HG03103 (cell line): ENCODE measurements around the gene THRA.

Experiments used
- ATAC-seq: cut with Tn5 transposase; IDR thresholded peaks from one replicate; pipeline ENCODE4 v1.9.1; 2021; ENCODE audit warnings: low read depth; ENCODE audit not compliant: unreplicated experiment

THRA gene

DNA sequence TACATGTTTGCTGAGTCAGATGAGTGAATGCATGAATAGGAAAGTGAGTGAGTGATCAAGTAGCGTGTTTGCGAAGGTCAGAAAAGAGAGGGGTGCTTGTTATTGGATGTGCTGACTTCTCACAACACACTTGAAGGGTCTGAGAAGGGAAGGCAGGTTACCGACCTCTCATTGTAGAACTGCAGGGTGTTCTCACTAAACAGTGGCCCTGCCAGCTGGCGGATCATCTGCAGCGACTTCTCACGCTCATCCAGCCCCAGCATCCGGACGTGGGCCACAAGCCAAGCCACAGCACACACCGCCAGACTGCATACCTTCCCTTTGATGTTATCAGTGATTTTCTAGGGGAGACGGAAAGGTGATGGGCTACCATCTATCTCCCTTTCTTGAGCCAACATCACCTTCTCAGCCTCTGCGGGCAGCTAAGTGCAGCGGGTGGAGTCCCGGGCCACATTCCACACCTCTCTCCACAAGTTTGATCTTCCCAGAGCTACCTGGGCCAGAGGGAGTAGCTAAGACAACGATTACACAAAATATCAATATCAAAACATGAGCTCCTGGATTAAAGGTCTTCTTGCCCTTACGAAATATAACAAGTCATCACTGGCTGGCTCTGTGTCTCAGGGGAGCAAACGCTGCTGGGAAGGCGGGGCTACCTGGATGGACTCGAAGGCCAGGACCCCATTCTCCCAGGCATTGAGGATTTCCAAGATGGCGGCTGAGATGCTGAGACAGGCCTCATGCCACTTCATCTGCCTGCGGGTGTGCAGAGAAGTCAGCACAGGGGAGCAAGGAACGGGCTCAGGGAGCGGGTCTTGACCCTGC is 36.6 kb upstream of the THRA start:
- ATAC-seq: no peak

DNA sequence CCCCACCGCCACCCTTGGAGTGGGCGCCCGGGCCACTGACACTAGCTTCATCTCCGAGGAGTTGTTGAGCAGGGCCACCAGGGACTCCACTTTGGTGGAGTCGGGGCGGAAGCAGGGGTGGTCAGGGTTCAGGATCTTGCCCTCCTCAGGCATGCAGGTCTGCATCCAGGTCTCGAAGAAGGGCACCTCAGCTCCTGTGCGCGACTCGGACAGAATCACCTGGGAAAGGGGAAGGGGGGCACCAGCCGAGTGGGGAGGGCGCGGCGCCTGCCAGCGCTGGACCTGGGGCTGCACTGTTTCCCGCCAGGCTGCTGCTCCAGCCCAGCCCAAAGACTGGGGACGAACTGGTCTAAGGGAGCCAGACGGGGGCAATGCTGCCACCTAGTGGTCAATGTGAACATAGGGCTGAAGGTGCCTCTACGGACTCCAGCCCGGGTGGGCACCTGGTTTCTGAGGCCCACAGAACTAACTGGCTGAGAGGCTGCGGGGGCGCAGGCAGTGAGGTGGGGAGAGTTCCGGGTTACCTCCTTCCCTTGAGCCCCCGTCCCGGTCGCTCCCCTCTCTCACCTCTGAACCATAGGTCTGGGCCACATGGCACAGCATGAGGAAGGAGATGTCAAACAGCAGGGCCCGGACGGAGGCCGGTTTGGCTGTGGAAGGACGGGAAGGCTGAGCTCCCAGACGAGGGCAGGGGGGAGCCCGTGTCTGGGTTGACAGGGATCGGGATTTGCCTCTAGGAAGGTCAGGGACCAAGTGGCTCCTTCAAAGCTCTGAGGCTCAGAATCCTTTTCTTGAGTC is 35.8 kb upstream of the THRA start:
- ATAC-seq: no peak

DNA sequence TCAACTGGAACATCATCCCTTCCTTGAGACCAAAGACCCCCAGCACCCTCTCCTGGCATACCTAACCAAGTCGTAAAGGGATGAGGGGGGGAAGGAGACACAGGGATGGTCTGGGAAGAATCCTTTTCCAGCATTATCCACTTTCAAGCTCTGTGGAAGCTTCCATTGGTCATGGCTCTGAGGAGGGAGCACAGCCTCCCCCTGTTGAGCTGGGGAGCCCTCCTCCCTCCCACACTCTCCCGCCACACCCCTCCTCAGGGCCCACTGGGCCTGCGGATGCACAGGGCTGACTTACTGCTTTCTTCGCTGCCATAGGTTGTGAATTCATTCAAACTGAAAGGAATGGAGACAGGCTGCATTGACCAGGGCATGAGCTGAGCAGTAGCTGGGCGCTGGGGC is 35.2 kb upstream of the THRA start:
- ATAC-seq: no peak

DNA sequence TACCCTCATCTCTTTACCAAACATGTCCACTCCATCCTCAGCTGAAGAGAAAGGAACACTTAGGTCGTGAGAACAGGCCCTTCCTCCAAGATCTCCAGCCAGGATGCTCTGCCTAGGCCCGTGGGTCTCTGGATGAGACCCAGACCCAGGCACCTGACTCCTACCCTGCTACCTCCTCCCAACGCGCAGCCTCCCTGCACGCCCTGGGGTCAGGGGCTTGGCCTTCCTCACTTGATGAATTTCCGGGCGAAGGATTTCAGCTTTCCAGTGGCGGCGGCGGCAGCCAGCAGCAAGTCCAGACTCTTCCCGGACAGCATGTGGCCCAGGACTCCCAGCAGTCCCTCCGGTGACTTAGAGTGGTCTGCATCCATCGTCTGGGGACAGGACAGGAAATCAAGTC is 34.2 kb upstream of the THRA start:
- ATAC-seq: no peak

DNA sequence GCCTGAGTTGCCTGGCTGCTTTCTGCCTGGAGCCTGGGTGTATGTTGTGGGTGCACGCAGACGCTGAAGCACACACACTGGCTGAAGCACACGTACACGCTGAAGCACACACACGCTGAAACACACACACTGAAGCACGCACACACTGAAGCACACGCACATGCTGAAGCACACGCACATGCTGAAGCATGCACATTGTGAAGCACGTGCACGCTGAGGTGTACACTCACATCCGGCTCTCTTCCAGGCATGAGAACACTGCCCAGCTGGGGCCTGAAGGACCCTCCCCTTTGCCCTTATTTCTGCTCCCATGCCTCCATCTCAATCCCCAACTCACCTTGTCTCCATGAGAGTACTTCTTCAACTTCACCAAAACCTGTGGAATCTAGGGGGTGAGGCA is 31.1 kb upstream of the THRA start:
- no peak for ATAC-seq

DNA sequence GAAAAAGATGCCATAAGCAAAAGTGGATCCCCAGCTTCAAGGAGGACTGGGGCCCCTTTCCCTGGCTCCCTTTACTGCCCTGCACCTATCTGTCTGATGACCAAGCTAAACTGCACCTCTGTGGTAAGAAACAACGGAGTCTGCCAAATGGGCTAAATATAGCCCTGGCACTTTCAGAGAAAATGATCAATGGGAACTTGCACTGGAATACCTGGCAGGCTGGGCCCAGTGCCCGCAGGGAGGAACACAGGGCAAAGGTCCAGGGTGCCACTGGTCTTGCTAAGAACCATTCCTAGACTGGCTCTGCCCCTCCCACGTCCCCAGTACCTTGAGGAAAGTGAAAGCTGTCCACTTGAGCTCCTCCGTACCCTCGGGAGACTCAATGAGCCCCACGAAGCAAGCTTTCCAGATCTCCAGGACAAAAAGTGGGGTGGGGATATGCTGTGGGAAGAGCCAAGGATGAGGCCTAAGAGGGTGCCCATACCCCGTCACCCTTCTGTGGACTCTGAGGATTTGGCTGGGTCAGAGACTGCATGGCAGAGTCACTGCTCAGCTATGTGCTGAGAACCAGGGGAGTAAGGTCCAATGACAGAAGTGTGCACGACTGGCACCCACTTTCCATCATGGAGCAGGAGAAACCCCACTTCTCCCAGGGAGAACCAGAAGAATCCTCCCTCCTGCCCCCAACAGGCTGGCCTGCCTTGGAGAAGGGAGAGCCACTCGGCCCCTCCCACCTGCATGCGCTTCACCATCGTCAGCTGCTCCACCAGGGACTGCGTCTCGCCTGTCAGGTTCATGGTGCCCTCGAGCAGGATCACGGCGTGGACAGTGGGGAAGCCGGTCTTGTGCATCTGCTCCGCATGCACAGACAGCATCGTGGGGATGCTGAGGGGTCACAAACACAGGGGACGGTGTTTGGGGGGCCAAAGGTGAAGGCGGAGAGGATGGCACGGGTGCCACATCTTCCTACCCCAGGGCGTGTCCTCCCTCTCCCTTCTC is 30.1 kb upstream of the THRA start:
- ATAC-seq: no peak

DNA sequence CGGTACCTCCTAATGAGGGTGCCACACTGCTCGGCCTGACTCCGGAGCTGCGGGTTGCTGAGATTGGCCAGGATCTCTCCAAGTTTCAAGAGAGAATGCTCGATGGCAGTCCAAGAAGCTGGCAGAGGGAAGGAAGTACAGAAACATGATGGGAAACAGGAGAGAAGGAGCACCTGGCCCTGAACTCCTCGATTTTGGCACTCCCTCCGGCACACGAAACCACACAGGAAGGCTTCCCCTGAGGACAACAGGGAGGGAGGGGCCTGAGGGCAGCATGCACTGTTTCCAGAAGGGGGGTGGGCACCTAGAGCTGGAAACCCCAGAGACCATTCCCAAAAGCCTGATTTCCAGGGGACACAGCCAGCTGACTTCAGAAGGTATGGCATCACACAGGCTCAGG is 29.4 kb upstream of the THRA start:
- no peak for ATAC-seq

DNA sequence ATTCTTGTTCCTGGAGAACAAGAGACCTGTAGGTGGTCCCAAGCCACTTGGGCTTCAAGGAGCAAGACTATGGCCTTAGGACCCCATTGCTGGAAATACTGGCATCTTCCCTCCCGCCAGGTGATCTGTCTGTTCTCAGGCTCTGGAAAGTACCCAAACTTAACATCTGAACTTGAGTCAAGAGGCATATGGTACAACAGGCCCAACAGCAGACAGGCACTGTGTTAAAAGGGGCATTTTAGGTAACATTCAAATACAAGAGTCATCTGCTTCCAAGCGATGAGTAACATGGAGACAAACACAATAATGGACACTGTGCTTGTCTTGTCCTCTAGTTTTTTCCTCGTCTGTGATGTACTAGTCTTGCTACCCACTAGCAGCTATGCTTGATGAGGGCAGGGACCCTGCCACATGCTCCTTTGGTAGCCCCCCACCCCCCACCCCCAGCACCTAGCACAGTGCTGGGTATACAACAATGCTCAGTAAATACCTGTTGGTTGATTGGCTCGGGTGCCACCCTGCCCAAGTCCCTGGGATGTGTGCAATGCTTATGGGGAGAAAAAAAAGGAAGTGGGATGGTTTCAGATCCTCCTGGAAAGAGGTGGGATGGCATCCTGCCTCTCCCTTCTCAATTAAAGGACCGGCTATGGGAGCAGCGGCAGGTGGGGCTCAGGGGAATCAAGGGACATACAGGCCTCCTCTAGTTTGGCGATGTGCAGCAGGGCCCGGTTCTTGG is 28.2 kb upstream of the THRA start:
- no peak for ATAC-seq

DNA sequence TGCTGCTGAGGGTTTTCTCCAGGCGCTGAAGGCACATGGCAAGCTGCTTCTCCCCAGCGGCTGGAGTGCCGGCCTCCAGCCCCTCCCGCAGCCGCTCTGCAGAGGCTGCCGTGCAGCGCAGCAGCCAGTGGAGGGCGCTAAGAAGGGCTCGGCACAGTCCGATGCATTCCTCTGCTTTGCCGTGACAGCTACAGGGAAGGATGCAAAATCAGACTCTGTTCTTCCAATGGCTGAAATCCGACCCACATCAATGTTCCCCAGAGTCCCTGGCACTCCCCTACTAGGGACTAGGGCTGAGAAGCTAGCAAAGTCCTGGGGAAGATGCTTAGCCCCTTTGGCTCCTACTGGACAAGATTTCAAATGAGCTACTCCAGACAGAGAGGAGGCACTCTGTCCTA is 27.6 kb upstream of the THRA start:
- ATAC-seq: no peak

DNA sequence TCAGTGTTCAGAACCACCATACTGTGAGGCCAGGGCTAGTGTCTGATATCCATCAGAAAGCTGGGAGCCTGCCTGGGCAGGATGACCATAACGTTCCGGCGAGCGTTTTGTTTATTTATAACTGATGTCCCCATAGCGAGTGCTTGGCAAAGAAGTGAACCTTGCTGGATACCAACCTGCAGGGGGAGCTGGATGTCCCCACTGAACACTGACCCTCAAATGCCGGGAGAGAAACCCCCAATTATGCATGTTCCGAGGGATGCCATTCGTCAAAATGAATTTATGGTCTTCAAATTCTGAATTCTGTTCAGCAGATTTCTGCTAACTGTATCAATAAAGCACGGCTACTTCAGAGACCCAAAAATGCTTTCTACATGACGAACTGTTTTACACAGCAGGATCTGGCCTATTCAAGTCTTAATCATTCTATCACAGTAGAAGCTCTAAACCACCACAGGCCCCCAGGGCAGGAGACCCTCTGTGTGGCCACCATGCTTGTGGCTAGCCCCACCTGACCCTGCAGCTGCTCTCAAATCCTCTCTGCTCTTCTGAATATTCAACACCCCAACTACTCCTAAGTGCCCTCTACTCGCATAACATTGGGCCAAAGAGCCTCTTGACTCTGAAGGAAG is 23.8 kb upstream of the THRA start:
- ATAC-seq: no peak

DNA sequence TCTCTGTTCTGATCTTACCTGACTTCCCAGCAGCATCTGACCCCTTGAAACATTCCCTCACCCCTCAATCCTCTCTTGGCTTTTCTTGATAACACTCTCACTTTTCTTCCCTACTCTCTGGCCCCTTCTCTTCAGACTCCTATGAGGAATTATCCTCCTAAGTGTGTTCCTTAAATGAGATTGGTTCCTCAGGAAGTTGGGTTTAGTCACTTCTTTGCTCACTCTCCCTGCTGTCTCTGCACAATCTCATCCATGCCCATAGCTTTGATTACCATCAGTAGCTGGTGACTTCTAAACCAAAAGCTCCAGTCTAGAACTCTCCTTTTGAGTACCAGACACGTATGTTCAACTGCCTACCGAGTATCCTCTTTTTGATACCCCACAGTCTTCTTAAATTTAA is 21.6 kb upstream of the THRA start:
- ATAC-seq: no peak

DNA sequence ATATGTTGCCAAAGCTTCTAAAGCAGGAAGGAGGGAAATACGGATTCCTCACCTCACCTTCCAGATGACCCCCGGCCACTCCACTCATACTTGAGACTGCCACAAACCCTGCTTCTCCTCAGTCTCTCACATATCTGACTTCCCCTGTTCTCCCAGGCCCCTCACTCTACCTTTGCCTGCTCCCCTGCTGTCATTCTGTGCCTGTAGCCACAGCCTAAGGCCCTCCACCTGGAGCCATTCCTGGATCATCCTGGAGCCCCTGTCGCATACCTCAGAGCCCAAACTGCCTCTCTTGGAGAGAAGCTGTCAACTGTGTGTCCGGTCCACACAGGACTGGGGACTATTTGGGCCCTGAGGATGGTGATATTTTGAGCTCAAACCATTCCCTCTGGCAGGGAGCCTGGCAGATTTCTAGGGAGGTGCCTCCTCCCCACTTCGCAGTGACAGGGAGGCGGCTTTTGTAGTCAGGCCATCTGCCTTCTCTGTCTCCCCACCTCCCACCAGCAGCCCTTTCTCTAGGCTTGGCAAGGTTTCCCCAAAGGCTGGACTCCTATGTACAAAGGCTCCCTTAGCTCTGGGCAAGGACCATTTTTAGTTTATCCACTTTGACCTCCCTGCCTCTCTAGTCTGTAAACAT is 6.3 kb upstream of the THRA start:
- ATAC-seq: no peak

DNA sequence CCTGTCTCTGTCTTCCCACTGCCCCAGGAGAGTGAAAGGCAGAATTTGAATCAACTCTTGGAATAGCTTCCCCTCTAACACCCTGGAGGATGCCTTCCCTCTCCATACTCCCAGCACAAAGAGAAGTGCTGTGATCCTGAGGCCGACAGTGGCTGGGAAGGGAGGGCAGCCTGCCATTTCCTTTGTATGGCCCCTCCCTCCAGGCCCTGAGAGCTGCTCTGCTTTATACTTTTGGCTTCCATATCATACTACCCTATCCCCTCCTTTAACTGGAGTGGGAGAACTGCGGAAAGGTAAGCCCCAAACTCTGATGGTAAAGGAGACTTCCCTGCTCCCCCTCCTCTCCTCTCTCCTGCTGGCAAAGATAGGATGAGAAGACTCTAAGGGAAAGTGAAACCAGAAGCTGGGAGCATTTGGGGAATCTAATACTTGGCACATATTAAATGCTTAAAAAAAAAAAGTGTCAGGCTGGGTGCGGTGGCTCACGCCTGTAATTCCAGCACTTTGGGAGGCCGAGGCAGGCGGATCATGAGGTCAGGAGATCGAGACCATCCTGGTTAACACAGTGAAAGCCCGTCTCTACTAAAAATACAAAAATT is 4.5 kb upstream of the THRA start:
- ATAC-seq: no peak

DNA sequence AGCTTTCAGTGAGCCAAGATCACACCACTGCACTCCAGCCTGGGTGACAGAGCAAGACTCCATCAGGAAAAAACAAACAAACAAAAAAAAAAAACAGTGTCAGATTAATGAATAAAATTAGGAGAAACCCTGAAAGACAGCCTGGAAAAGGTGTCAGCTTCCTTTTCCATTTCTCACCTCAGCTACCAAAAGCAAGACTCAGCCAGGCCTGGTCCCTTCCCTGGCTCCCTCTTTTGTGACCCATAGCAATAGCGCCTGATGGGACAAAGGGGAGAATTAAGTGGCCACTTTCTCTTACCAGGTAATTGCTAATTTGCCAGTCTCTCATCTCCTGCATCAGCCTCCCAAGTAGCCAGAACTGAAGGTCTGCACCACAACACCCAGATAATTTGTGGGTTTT is 3.9 kb upstream of the THRA start:
- ATAC-seq: no peak

DNA sequence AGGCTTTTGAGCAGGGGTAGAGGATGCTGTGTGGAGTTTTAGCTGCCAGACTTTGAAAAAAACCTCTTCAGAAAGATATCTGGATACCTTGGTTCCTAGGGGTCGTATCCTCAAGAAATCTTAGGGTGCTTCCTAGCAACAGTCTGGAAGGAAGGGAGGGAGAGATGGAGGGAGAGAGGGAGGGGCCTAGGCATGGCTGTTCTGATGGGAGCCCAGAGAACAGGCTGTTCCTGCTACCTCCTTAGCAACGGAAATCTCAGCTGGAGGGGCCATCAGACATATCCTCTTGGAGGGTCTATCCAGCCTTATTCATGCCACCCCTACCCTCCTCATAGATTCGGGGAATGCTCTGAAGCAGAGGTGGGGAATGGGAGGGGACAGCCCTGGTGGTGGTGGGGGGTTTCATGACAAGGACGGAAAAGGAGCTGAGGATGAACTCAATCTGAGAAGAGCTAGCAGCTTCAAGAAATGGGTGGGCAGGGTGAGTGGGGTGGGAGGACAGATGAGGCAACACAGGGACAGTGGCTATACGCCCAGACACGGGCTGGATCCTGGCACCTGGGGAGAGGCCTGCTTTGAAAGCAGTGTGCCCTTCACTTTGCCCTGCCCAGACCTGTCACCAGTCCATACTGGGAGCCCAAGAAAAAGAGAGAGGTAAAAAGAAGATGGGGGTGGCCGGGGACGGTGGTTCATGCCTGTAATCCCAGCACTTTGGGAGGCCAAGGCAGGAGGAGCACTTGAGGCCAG is 2.9 kb upstream of the THRA start:
- ATAC-seq: no peak

DNA sequence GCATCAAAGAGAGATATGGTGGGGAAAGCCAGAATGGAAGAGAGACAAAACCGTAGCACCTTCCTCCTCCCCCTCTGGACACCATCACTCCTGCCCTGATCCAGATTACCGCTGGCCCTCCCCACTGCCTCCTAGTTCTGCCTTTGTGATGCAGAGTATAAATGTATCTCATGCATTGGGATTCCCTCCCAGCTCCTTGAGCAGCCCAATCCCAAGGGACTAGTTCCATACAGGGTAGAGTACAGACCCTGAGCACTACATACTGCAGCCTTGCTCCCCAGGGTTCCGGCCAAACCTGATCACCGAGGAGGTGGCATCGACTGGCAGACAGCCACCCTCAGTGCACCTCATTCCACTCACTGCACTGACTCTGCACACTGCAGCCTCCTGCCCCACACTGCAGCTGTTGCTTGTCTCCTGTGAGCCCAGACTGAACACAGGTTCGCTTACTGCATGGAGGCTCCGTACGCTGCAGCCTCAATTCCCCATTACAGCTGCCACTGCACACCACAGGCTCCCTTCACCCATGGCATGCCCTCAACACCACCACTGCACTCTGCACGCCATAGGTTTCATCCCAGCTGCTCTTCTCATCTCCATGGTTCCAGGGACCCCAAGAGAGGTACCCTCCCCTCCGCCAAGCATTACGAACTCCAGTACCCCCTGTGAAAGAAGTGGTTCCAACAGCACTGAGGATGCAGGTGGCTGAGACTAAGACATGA is 1.7 kb upstream of the THRA start:
- no peak for ATAC-seq

DNA sequence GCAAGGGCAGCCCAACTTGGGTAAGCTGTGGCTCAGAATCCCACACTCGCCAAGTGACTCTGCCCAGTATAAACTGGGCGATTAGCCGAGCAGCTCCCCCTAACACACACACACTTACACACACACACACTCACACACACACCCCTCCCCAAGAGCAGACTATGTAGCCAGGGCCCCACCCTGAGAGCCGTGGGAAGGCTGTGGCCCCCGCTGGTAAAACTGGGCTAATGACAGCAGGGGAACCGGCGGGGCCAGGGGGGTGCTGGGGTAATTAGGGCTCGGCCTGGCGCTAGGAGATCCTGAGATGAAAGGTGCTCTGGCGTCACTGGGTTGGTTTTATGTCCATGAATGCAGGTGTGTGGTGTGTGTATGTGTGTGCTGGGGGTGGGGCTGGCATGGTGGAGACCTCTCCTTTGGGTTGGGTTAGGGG is 1.1 kb upstream of the THRA start:
- no peak for ATAC-seq
